NK-92 treated with Interleukin-12 subunit alpha and Interleukin-12 subunit beta, amount 100 ng/mL, for 24 hours (cell line): ENCODE measurements around the gene KCTD12.

Experiments used
- DNase-seq: peaks from one replicate; lab custom pipeline; 2025; lab: John Stamatoyannopoulos, UW

Gene KCTD12

DNA sequence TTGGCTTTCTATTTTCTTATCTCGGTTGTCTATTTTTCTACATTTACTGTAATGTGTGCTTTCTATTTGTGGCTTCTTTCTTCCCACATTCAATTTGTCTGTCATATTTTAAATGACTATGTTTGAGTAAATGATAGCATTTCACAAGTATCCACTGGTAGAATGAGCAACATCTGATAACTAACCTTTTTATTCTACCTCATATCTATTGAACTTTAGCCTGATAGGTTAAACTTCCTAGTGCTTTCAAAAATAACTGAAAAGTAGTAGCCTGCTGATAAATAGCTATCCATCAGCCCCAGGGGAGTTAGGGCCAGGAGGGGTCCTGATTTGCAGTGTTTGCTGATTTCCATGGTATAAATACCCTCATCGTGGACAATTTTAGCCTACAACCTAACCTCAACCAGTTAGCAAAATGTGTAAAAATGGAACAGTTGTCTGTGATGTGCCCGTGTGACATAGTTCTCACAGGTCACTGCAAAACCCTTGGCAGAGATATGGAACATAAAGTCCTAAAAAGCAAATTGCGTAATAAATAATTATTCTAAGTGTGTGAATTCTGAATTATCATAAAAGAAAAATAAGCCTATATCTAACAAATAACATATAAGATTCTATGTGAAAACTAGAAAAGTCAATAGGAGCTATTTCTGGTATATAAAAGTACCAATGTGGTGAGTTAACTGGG lies 32.1 kb downstream of the KCTD12 start:
- DNase-seq: no peak

DNA sequence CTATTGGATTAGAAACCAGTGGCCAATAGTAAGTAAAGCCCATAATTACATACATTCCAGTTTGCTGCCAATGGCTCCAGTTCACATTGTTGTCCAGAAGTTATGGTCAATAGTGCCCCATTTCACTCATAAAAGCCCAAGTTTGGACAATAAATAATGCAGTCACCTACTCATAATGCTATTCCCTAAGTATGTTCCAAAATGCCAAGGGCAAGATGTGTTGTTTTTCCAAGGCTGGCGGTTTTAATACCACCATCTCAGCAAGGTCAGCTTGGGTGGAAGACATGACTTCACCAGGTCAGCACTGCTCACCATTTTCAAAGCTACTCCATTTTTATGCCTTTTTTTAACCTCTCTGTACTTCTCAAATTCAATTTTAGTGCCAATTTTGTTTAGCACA lies 32.7 kb downstream of the KCTD12 start:
- no peak for DNase-seq

DNA sequence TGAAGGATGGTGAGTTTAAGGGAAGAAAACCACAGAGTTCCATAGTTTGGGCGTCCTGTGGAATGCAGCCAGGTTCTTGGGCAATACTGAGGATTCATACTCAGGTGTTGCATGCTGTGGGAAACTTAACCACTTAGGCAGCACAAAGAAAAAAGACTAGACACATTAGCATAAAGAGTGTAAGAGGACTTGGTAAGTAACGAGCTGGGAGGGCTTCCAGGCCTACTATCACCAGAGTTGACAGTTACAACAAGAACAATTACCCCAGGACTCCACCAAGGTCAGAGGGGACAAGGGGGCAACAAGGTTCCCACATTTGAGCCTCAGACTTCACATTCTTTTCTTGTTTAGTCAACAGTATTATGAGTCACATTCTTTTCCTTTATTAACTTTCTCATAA lies 33.2 kb downstream of the KCTD12 start:
- no peak for DNase-seq

DNA sequence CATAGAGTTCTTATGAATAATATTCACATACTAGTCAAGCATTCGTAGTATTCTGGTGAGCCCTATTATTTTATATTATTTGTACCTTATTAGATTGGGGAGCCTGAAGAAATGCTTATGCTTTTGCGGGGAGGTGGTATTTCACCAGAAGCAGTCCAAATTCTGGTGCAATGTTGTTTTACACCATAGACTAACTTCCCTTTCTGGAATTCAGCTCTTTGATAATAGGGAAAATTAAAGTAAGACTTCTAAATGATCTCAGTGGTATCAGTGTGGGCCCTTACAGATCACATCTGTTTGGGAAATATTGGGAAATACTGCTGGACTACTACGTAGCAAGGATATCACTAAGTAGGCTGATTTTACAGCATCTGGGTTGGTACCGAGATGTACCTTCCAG lies 34.2 kb downstream of the KCTD12 start:
- no peak for DNase-seq

DNA sequence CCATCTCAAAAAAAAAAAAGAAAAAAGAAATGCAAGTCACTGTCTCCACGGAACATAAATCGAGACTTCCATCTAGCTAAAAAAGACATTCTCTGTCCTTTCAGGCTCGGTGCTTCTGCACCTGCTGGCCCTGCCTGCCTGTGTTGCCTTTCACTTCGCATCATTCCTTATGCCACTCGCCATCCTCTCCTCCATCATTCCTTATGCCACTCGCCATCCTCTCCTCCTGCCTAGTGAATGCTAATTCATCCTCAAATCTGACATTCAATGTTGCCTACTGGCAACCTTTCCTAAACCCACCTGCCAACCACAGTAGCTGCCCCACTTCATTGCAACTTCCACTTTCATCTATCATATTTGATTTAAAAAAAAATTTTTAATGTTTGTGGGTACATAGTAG lies 36.7 kb downstream of the KCTD12 start:
- DNase-seq: no peak

DNA sequence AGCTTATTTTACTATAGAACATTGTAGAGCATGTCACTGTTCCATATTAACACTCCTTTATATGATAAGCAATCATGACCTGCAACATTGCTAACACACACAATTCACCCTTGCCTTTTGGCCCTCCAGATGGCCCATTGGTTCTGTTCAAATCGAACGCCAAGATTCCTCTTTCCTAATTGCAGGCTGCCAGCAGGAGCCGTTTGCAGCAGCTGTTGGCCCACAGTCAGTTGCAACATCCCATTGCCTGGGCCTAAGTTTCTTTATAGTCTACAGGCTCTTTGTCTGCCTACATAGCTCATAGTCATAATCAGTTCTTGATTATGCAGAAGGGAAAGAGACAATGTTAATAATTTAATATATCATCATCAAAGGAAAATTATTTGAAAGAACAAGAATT lies 37.6 kb downstream of the KCTD12 start:
- DNase-seq: no peak

DNA sequence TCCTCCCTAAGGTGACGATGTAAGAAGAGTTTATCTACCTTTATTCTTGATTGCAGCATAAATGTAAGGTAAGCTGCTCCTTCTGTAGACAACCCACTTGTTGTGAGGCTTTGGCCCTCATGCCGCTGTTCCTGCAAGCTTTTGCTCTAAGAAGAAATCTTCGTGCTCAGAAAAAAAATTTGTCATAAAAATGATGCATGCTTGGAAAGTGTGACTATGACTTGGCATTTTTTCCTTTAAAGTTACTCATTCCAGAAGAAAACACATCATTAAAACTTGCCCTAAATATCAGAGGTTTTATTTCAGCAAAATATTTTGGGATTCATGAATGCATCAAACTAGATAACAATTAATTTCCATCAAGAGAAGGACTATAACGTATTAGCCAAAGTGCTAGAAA lies 39.8 kb downstream of the KCTD12 start:
- no peak for DNase-seq

DNA sequence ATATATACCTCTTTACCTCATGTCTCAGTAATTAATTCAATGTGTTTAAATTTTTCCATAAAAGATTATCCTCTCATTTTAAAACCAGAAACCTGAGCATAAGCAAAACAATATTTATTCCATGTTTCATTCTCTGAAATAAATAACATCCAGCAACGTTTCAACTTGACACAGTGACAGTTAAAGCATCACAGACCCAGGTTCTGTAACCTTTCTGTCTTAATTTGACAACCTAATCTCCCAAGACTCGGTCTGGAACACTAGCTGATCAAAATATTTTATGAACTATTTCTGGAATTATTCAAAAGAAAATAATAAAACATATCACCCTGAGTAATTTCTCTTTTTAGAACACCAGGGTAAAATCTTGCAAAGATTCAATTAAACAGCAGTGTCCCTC lies 40.3 kb downstream of the KCTD12 start:
- DNase-seq: no peak

DNA sequence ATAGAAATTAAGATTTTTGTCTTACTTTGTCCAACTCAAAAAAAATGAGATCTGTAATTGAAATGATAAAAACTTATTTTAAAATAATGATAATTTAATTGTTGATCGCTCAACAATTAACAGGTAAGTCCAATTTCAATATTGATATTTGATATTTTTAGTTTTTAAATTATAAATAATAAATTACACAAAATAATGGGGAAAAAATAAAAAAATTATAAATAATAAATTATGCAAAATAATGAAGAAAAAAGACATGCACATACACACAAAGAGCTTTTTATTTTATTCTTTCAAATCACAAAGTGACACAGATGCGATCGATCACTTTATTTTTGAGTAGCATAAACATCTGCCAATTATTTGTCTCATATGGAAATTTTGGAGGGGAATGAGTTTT lies 40.8 kb downstream of the KCTD12 start:
- no peak for DNase-seq

DNA sequence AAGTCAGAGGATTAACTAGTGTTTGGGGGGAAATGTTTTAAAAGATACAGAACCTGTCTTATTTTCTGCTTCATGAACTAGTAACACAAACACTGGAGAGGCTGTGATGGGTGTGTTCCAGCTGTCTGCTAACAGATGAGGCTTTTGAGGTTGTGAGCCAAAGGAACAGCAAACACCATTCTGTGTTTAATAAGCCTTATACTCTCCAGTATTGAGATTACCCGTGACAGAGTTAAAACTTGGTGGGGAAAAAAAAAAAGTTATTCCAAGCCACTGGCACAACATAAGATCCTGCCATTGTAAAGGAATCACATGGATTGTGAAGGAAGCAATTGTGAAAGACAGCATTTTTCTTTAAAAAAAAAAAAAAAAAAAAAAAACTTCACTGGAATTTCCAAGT lies 48.4 kb downstream of the KCTD12 start:
- DNase-seq: no peak

DNA sequence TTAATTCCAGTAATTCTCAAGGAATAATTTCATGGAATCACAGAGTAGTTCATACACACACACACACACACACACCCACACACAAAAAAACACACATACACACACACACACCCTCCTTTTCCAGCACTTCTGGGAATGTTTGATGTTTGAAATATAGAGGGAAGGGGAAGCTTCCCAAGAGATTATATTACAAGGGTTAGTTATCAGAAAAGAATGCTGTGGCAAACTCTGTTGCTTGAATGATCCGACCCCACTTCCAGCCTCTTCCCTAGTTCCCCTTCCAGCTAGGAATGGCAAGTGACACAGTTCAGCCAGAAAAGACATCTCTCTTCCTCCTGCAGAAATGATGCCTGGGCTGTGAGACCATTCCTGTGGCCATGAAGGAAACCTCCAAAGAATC lies 49.9 kb downstream of the KCTD12 start:
- DNase-seq: no peak

DNA sequence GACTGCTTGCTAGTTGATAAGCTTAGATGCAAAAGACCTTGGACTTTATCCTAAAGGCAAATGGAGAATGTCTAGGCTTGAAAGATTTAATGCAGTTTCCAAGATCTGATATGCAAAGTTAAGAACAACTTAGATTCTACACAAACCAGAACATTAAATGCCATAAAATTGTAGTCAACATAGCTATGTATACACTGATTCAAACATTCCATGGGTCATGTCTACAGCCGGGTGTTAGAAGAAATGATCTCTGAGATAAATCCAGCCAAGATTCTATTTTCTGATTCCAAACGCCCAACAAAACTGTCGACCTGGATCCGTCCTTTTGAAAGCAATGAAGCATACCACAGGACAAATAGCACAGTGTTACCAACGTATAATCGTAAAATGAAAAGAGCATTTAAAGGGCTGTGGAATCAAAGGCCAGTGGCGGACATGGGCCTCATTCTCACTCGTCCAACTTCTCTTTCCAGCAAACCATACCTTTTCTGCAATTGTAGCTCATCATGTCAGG lies 52.7 kb downstream of the KCTD12 start:
- no peak for DNase-seq

DNA sequence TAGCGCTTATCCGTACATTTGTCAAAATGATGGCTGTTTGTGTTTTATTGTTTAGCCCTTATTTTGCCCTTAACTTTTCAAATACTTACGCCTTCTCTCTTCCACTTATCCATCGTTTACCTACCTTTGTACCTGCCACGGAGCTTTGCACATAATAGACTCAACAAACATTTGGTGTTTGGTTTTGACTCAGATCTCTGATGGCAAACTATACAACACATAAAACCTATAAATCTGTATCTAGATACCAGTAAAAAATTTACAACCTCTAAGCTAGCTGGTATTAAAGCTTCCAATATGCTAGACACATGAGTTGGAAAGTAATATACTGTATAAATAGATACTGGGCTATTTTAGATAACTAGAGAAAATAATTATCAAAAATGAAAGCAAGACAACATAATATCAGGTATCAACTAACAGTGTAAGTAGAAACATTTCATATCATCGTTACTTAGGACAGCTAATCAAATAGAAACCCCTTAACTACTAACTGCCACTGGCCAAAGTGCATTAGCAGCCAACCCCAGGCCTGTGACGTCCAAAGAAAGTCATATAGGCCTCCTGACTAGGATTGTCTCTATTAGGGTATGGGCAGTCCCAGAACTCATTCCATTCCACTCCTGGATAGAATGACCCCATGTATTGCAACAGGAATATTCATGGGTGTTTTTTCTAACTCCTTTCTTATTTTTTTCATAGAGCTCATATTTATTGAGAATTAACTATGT lies 53.8 kb downstream of the KCTD12 start:
- no peak for DNase-seq

DNA sequence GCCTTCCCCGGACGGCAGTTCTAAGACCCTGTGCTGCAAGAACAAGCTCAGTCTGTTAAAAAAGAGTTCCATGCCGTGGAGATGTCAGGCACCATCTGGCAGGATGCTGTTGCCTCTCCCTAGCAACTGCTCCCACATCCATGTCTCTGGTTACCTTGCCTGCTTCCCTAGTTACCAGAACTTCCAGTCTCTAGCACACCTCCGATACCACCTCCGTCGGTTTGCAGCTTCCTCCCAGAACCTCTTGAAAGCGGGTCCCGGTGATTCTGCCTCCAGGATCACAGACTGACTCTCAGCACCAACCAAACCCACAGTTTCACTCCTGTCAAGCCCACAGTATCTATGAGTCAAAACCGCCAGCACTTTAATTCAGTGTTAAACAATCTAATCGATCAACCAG lies 55.4 kb downstream of the KCTD12 start:
- no peak for DNase-seq
